Islet precursor cell (in vitro differentiated cells): ENCODE results near the gene UMPS.

Source experiments
- DNase-seq: peaks from one replicate; pipeline ENCODE4 v3.0.0-alpha.2; 2018

The UMPS gene

GRCh38 chr3:124764746-124765145, 34.5 kb downstream of the UMPS start:
- DNase-seq, result no peak

- DNase-seq, result no peak
These were observed 35.1 kb downstream of the UMPS start for GRCh38 chr3:124765197-124765840.

GRCh38 chr3:124766113-124767095, 36.2 kb downstream of the UMPS start:
- DNase-seq, result no peak

GRCh38 chr3:124767264-124767663, 37.0 kb downstream of the UMPS start:
- no peak for DNase-seq

- no peak for DNase-seq
These were observed 37.4 kb downstream of the UMPS start for GRCh38 chr3:124767691-124768090.

GRCh38 chr3:124768812-124769211, 38.6 kb downstream of the UMPS start:
- DNase-seq, result no peak

GRCh38 chr3:124769462-124769861, 39.2 kb downstream of the UMPS start:
- no peak for DNase-seq

- DNase-seq, result peak; percentile 74
These were observed 40.3 kb downstream of the UMPS start for GRCh38 chr3:124770336-124771082.

GRCh38 chr3:124771083-124771445, 40.8 kb downstream of the UMPS start:
- DNase-seq, result no peak

GRCh38 chr3:124772081-124772831, 42.0 kb downstream of the UMPS start:
- peak; percentile 93 for DNase-seq

- DNase-seq, result no peak
These were observed 43.4 kb downstream of the UMPS start for GRCh38 chr3:124773351-124774326.

GRCh38 chr3:124774327-124774718, 44.1 kb downstream of the UMPS start:
- peak; percentile 94 for DNase-seq

GRCh38 chr3:124774841-124775402, 44.7 kb downstream of the UMPS start:
- DNase-seq, result no peak

GRCh38 chr3:124775877-124776276, 45.6 kb downstream of the UMPS start:
- DNase-seq, result no peak

- DNase-seq, result no peak
These were observed 46.6 kb downstream of the UMPS start for GRCh38 chr3:124776856-124777255.

- DNase-seq, result no peak
These were observed 47.7 kb downstream of the UMPS start for GRCh38 chr3:124777762-124778470.

- no peak for DNase-seq
These were observed 48.9 kb downstream of the UMPS start for GRCh38 chr3:124779116-124779515.

GRCh38 chr3:124779751-124780191, 49.5 kb downstream of the UMPS start:
- DNase-seq, result no peak

GRCh38 chr3:124780356-124780755, 50.1 kb downstream of the UMPS start:
- peak; percentile 85 for DNase-seq

GRCh38 chr3:124780761-124781475, 50.7 kb downstream of the UMPS start:
- DNase-seq, result peak; percentile 91
